GM21723 (cell line): ENCODE measurements around the gene U2AF2.

Experiments
- ATAC-seq: cut with Tn5 transposase; IDR thresholded peaks from one replicate; pipeline ENCODE4 v1.9.1; 2021; ENCODE audit warnings: mild to moderate bottlenecking, moderate library complexity; ENCODE audit not compliant: unreplicated experiment

Gene U2AF2

DNA sequence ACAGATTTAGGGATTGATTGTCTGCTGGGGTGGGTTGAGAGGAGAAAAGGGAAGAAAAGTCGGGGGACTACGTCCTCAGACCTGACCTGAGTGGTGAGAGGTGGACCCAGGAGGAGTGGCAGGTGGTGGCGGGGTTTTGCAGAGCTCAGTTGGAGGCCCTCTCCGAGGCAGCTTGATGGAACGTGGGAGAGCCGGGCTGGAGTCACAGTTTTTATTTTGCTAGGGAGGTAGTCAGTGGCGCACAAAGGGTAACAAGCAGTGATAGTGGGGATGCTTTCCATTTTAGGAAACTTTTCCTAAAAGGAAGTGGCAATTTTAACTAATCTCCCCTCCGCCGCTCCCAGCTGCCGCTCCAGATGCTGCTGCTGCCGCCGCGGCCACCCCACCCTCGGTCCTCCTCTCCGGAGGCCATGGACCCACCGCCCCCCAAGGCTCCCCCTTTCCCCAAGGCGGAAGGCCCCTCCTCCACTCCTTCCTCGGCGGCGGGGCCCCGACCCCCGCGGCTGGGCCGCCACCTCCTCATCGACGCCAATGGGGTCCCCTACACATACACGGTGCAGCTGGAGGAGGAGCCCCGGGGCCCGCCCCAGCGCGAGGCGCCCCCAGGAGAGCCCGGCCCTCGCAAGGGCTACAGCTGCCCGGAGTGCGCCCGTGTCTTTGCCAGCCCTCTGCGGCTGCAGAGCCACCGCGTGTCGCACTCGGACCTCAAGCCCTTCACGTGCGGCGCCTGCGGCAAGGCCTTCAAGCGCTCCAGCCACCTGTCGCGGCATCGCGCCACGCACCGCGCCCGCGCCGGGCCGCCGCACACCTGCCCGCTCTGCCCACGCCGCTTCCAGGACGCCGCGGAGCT is 12.5 kb upstream of the U2AF2 start:
- peak; percentile 16 for ATAC-seq

DNA sequence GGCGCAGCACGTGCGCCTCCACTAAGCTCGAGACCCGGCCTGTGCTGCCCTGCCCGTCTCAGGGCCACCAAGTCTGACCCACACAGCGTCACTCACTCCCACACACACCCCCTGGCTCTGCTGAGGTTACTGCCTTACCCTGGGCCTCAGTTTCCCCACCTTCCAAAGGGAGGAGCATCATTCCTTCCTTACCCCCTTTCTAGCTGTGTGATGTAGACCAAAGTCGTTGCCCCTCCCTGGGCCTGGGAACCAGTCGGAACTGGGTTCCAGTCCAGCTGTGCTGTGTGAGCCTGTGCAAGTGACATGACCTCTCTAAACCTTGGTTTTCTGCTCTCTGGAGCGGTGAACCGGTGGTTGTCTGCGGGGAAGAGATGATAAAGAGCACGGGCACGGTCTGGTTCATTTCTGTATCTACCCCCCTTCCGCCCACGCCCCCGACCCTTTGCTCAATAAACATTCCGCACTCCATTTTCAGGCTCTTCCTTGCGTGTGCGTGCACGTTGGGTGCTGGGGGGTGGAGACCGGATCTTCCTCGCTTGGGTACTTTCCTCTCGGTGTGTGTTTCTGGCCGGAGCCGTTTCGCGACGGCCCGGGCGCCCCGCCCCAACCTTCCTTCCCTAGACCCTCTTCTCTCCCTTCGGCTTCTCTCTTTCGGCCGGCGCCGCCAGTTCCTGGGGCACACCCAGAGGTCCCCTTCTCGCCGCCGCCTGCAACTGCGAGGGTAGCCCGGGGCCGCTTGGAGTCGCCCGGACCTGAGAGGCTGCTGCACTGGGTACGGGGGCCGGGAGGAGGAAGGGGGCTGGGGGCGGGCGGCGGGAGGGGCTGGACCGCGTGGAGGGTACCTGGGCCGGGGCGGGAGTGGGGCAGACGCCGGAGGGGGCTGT is 11.6 kb upstream of the U2AF2 start, which contains the start of gene ZNF581:
ZNF581 (plus strand) TSS at position 647 of the 884 bp plus-strand sequence. CDS start 923 bp downstream, outside the sequence.
- ATAC-seq, result peak; percentile 38

DNA sequence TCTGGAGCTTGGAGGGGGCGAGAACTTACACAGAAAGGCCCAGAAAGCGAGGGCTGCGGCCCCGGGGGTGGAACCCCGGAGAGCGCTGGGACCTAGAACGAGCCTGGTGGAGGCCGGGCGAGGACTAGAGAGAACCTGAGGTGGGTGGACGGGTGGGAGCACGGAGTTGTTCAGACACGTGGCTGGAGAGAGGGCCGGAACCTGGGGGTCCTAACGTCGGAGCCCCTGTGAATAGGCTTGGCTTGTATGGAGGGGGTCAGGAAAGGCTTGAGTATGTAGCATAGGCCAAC is 11.0 kb upstream of the U2AF2 start:
- ATAC-seq, result no peak

DNA sequence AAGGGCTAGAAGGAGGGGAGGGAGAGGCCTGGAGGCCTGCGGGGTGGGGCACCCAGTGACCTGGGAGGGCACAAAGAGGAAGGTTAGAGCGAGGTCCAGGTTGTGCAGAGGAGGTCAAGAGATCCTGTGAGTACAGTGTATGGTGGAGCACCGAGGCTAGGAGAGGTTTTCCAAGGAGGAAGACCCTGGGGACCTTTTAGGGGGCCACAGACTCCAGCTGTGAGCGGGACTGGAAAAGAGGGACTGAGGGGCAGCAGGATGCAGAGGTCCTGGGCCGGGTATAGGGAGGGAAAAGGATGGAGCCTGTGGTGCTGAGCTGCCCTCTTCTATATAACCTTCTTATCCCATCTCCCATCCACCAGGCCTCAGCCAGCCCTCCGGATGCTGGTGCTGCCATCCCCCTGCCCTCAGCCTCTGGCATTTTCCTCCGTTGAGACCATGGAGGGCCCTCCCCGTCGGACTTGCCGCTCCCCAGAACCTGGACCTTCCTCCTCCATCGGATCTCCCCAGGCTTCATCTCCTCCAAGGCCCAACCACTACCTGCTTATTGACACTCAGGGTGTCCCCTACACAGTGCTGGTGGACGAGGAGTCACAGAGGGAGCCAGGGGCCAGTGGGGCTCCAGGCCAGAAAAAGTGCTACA is 10.5 kb upstream of the U2AF2 start:
- ATAC-seq, result no peak

DNA sequence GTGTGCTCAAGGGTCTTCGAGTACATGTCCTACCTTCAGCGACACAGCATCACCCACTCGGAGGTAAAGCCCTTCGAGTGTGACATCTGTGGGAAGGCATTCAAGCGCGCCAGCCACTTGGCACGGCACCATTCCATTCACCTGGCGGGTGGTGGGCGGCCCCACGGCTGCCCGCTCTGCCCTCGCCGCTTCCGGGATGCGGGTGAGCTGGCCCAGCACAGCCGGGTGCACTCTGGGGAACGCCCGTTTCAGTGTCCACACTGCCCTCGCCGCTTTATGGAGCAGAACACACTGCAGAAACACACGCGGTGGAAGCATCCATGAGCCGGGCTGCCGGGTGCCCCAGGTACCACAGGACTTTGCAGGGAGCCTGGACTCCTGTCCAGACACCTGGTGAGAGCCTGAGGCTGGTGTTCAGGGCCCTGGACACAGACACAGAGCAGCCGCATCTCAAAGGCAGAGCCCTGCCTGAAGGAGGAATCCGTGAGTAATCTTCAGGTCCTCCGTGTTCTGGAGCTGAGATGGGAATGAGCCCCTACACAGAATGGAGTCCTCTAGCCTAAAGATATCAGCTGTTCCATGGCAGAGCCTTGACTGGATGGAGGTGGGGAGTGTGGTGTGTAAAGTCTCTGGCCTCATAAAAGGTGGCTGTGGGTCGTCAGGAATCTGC is 9.9 kb upstream of the U2AF2 start:
- ATAC-seq, result no peak

DNA sequence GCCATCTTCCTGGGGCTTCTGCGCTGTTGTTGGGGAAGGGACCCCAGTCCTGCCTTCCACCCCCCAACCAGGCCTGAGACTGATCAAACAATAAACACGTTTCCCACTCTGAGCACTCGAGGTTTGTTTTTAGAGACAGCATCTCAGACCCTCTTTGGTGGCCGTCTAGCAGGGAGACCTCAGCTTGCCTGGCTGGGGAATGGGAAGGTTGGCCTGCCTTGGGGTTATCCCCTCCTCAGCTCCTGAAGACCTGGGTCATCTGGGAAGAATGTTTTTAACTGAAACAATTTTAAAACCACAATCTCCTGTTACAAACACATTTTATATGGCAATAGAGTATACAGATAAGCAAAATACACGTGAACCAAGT is 9.3 kb upstream of the U2AF2 start:
- no peak for ATAC-seq

DNA sequence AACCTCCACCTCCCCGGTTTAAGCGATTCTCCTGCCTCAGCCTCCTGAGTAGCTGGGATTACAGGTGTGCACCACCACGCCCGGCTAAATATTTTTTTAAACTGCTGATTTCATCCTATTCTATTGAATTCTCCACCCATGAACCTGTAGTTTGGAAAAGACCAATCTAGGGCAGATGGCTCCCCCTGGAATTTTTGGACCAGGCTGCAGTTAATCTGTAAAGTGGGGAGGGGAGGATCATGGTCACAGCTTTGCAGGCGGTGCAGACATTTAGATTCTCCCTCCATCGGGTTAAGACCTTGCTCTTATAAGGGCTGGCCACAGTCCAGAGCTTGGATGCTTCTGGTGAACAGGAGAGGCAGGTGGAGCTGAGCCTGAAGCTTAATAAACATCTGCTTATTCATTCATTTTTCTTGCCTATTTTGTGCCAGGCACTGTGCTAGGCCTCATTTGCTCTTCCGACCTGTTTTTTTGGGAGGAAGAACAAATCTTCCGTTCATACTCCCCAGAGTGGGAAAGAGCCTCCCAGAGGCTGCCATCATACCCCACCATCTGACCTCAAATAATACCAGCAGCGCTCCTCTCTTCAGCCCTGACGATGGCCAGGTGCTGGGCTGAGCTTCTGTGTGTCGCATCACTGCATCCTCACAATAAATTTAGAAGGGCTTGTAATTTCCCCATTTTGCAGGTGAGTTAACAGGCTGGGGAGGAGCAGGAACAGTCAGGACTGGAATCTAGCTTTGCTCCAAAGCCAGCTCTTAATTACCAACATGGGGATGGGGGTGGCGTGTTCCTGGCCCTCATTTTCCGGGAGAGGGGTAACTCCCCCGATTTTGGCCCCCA is 7.7 kb upstream of the U2AF2 start:
- no peak for ATAC-seq

DNA sequence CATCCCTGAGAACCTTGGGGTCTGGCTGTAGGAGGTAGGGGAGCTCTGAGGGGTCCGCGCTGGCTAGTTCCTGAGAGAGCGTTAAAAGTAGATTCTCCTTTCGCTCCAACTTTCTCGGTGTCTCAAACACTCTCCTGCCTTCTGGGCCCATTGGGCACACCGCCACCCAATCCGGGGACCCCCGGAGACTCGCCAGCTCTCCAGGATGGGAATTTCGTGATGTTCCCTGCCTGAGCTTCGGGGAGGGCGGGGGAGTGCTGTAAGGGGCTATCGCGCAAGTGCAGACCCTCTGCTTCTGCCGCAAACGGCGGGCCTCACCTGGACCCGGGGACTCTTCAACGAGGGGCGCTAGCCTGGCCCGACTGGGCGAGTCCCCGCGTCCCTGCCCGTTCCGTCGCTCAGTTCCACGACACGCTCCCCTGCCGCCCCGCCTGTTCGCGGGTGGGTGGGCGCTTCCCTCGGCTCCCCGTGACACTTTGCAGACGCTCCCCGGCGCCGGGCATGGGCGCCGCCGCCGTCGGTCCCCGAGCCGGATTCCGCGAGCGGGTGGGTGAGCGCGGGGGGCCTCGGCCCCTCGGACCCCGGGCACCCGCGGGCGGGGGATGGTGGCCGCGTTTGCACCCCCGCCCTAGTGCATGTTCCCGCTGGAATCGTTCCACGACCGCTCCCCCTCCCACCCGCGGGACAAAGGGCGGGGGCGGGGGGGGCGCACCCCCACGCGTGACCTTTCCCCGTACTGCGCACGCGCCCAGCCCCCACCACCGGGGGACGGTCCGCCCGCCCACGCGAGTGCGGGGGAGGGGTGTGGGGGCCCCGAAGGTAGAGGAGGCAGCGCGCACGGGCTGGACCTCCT is 6.9 kb upstream of the U2AF2 start, which contains the start of gene CCDC106:
CCDC106 (plus strand) TSS at position 481 of the 853 bp plus-strand sequence. CDS start 835 bp downstream, outside the sequence.
- ATAC-seq, result no peak

DNA sequence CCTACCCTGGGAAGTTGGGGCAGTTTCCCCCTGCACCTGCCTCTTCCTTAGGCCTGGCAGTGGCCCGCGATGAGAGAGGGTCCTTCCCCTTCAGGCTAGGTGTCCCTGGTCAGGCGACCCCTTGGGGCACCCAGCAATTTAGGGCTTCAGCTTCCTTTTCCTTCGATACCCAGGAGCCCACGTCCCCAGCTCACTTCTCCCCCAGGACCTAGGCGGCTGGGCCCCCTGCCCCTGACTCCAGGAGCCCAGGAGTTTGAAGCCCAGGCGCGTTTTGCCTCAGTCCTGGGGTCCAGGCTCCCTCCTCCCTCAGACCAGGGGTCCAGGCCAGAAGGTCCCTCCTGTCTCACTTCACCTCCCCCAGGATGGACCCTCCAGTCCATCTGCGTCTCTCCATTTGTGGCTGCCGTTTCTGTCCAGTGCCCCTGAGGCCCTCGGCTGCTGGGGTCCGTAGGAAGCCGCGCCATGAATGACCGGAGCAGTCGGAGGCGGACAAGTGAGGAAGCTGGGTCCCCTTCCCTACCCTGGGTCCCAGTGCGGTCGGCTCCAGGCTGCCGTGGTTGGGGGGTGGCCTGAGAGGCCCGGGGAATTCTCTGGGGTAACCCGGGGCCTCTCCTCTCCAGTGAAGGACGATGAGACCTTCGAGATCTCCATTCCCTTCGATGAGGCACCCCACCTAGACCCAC is 6.1 kb upstream of the U2AF2 start:
- ATAC-seq, result no peak

DNA sequence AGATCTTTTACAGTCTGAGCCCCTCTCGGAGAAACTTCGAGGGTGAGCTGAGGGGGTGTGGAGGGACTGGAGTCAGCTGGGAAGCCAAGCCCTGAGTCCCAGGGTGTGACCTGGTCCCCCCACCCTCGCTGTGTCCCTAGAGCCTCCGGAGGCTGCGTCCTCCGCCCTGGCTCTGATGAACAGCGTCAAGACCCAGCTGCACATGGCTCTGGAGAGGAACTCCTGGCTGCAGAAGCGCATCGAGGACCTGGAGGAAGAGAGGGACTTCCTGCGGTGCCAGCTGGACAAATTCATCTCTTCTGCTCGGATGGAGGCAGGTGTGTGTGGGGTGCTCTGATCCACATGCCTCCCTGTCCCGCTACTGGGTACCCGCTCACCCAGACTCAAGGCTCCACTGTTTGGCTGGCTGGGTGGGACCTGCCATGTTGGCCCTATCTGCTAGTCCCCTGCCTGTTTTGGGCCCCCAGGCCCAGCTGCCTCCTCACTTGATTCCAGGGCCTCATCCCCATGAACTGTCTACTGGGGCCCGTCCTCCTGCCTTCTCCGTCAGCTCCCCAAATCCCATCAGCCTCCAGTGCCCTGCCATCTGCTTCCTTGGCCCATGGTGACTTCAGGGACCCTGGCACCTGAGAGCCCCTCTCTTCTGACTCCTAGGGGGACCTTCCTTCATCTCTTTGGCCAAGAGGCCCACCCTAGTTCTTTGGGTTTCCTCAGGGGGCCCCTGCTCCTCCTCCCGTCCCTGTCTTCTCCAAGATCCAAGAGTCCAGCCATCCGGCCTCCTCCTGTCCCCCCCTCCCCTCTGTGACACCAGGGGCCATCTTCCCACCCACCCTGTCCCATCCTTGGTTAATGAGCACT is 5.3 kb upstream of the U2AF2 start:
- no peak for ATAC-seq

DNA sequence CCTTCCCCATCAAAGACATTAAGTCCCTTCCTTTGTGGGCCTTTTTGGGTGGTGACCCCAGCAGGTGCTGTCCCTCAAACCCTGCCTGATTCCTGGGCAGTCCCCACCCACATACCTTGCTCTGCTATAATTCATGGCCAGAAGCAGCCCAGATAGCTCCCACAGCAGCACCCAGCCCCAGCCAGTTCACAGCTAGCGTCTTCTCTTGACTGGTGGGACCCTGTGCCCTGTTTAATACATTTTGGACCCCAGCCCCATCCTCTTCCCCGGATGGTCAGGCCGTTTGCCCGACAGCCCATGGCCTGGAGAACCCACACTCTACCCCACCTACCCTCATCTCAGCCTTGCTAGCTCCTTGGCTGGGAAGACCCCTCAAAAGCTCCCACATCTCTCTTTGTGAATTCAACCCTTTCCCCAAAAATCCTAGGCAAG is 4.7 kb upstream of the U2AF2 start:
- ATAC-seq, result no peak

DNA sequence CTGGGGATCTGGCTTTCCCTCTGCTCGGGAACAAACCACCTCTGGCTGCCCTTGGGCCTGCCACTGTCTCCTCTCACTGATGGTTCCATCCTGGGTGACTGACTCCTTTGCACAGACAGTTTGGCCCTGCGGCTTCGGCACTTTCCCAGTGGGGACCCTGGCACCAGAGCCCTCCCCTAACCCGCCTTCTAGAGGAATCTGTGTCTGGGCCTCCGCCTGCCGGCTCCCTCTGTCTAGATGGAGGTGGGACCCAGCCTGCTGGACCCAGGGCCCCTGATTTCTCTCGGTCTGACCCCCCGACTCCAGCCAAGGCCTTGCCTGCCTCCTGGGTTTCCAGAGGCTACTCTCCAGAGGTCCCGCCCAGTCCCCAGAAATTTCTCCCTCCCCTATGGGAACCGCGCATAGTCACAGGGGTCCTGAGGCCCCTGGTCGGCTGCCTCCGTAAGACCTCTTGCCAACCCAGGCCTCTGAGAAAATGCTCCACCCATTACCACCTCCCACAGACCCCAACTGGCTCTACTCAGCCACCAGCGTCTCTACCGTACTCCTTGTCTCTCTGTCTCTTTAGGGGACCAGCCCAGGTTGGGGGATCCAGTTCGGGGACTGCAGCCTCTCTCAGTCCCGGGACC is 4.1 kb upstream of the U2AF2 start:
- no peak for ATAC-seq

DNA sequence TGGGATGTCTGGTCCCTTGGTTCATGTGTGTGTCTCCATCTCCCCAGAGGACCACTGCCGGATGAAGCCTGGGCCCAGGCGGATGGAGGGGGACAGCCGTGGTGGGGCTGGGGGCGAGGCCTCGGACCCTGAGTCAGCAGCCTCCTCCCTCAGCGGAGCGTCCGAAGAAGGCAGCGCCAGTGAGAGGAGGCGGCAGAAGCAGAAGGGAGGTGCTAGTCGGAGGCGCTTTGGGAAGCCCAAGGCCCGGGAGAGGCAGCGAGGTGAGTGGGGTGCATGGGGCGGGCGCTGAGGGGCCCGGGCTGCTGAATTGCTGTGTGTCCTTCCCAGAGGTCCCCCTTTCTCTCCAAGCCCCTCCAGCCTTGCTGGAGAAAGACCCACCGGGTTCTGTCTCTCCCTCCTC is 3.6 kb upstream of the U2AF2 start:
- no peak for ATAC-seq

DNA sequence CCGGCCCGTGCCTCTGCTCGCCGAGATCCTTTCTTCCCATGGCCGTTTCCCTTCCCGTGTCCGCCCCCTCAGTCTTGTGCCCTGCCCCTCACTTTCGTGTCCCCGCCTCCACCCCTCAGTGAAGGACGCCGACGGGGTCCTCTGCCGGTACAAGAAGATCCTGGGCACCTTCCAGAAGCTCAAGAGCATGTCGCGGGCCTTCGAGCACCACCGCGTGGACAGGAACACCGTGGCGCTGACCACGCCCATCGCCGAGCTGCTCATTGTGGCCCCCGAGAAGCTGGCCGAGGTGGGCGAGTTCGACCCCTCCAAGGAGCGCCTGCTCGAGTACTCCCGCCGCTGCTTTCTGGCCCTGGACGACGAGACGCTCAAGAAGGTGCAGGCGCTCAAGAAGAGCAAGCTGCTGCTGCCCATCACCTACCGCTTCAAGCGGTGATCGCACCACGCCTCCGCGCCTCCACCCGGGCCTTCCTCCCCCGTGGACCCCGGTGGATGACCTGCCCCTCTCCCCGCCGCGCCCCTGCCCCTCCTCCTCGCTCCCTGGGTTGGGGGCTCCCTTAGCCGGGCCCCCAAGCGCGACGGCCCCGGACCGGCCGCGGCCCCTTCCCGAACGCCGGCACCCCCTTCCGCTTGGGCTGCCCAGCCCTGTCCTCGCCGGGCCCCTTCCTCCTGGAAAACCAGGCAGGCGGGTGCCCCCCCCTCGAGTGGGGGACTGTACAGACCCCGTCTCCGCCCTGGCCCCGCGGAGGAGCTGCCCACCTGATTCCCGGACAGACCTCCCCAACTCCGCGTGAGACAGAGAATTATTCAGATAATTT is 2.3 kb upstream of the U2AF2 start:
- ATAC-seq, result no peak

DNA sequence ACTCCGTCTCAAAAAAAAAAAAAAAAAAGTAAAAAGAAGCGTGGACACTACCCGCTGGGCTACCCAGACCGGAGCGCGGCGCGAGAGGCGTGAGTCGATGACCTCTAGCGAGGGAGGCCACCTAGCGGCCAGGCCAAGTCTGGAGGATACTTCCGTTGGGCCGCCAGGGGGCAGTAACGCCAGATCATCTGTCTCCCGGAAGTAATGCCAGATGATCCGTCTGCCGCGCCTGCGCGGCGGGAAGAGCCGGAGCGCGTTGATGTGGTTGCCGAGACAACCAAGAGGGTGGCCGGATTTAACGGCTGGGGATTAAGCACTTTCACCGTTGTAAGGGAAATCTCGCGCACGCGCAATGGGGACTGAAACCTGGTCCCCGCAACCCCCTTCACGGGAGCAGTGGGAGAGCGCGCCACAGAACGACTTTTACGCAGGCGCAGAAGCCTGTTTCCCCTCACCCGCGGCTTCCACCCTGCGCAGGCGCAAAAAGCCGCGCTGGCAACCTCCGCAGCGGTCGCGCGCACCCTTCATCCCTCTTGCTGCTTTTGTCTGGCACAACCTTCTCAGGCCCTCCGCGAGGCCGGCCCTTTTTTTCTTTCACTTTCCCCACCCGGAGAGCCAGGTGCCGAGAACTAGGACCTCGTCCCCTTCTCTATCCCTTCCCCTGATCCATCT is 1.0 kb upstream of the U2AF2 start:
- peak; percentile 38 for ATAC-seq
